Astrocyte (in vitro differentiated cells and primary cell): ENCODE measurements around the gene VDAC1. TPM values are rescaled to one million over a fixed set of nuclear protein-coding genes. Genes with fewer than 3 reads are reported as not detected.

Experiments used
- DNase-seq: peaks from one replicate; pipeline ENCODE4 v3.0.0-alpha.2; 2010; ENCODE audit warnings: low read depth
- FAIRE-seq: peaks from 2 replicates; lab custom pipeline; 2011; peaks lifted over from hg19 to GRCh38; lab: Jason Lieb, UNC
- H2AFZ ChIP-seq: 2 replicates; pipeline ENCODE4 v1.6.0; 2012; ENCODE audit warnings: low read depth, low read length, inconsistent platforms
- H3K27ac ChIP-seq: 2 replicates; pipeline ENCODE4 v1.5.1; 2011; ENCODE audit warnings: low read depth, low read length, inconsistent platforms
- H3K27me3 ChIP-seq: 2 replicates; pipeline ENCODE4 v1.6.0; 2011; ENCODE audit warnings: low read length, inconsistent platforms; ENCODE audit not compliant: insufficient read depth
- H3K36me3 ChIP-seq: 2 replicates; pipeline ENCODE4 v1.5.1; 2011; ENCODE audit warnings: low read length, inconsistent platforms; ENCODE audit not compliant: insufficient read depth
- H3K4me1 ChIP-seq: 2 replicates; pipeline ENCODE4 v1.5.1; 2011; ENCODE audit warnings: low read length, inconsistent platforms; ENCODE audit not compliant: insufficient read depth
- H3K4me2 ChIP-seq: 2 replicates; pipeline ENCODE4 v1.6.0; 2012; ENCODE audit warnings: low read length, inconsistent platforms
- H3K4me3 ChIP-seq: 2 replicates; pipeline ENCODE4 v1.5.1; 2011; ENCODE audit warnings: low read depth, mild to moderate bottlenecking, low read length, inconsistent platforms; ENCODE audit not compliant: insufficient read depth
- H3K79me2 ChIP-seq: 2 replicates; pipeline ENCODE4 v1.6.0; 2012; ENCODE audit warnings: mild to moderate bottlenecking, low read length, inconsistent platforms; ENCODE audit not compliant: insufficient read depth
- H3K9ac ChIP-seq: 2 replicates; pipeline ENCODE4 v1.6.0; 2012; ENCODE audit warnings: mild to moderate bottlenecking, low read length, inconsistent platforms
- H3K9me3 ChIP-seq: 2 replicates; pipeline ENCODE4 v1.5.1; 2012; ENCODE audit warnings: low read depth, mild to moderate bottlenecking, low read length, inconsistent platforms; ENCODE audit not compliant: insufficient read depth
- H4K20me1 ChIP-seq: 2 replicates; pipeline ENCODE4 v1.6.0; 2012; ENCODE audit warnings: low read length, inconsistent platforms; ENCODE audit not compliant: insufficient read depth
- H3K27ac Mint-ChIP-seq: one replicate; pipeline ENCODE4 v1.8.0; 2021; ENCODE audit warnings: mild to moderate bottlenecking, mixed read lengths; ENCODE audit not compliant: unreplicated experiment
- H3K27me3 Mint-ChIP-seq: one replicate; pipeline ENCODE4 v1.8.0; 2021; ENCODE audit warnings: low read depth, mixed read lengths; ENCODE audit not compliant: unreplicated experiment
- H3K36me3 Mint-ChIP-seq: one replicate; pipeline ENCODE4 v1.8.0; 2021; ENCODE audit warnings: low read depth, mixed read lengths; ENCODE audit not compliant: unreplicated experiment
- H3K4me1 Mint-ChIP-seq: one replicate; pipeline ENCODE4 v1.8.0; 2021; ENCODE audit warnings: low read depth, mixed read lengths; ENCODE audit not compliant: unreplicated experiment
- H3K4me3 Mint-ChIP-seq: one replicate; pipeline ENCODE4 v1.8.0; 2021; ENCODE audit warnings: mild to moderate bottlenecking, moderate library complexity, mixed read lengths; ENCODE audit not compliant: unreplicated experiment
- H3K9me3 Mint-ChIP-seq: one replicate; pipeline ENCODE4 v1.8.0; 2021; ENCODE audit warnings: mild to moderate bottlenecking, mixed read lengths; ENCODE audit not compliant: unreplicated experiment
- EZH2 ChIP-seq: IDR thresholded peaks from 2 replicates; pipeline ENCODE4 v1.6.1; 2012; ENCODE audit warnings: mild to moderate bottlenecking, low read length, inconsistent platforms; ENCODE audit not compliant: insufficient read depth
- total RNA-seq: library from RNA; stranded (reverse); gene quantifications from 2 replicates; pipeline ENCODE4 v1.2.1, GENCODE V29; 2021
- TF ChIP-seq, protein P1 (sequence below): IDR thresholded peaks from 2 replicates; pipeline ENCODE4 v1.5.1; 2011; ENCODE audit warnings: low read depth, mild to moderate bottlenecking, inconsistent platforms, low read length, moderate library complexity; ENCODE audit not compliant: insufficient read depth

The VDAC1 gene
- total RNA-seq, 1 donor from 2014 or later = 364 TPM

DNA sequence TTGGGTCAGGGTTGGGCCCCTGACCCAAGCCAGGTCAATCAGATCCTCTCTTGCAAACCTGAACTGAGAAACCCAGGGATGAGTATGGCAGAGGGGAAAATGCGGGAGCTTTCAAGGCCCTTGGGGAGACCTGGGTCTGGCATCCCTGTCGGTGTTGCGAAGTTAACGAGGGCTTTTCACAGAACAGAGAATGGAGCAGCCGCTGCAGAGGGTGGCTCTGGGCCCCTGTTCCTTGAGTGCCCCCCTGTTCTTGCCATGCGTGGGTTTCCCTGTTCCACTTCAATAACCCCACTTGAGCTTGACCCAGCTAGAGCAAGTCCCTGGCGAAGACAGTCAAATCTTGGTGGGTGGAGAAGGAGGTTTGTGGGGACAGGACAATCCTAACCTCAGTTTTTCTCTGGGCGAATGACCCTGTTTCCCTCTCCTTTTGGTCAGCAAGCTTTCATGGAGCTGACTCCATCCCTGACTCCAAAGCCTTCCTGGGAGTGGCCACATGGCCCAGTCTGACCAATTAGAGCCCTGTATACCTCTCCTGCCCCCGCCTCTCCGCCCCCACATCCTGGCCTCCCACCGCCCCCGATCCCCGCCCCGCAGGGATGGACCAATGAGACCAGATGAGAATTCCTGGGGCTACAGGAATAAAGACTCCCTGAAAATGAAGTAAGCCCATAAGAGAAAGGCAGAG lies 2.9 kb upstream of the VDAC1 start:
- Histone ChIP-seq H3K4me3 (no peak overlapping the region), H4K20me1 (peaks cover 12% of the 10 kb centered on the region), H3K79me2 (peaks cover 27% of the 10 kb centered on the region), H3K27ac (no peak overlapping the region), H2AFZ (no peak overlapping the region), H3K9ac (no peak overlapping the region), H3K9me3 (no peaks in the 10 kb centered on the region), H3K4me1 (peaks cover 19% of the 10 kb centered on the region), H3K4me2 (peak overlapping the region; percentile 23), H3K27me3 (no peaks in the 10 kb centered on the region), H3K36me3 (no peaks in the 10 kb centered on the region)
- peaks cover 3% of the 10 kb centered on the region for H3K36me3 Mint-ChIP-seq
- no peak overlapping the region for H3K27ac Mint-ChIP-seq
- TF ChIP-seq, protein P1, sequence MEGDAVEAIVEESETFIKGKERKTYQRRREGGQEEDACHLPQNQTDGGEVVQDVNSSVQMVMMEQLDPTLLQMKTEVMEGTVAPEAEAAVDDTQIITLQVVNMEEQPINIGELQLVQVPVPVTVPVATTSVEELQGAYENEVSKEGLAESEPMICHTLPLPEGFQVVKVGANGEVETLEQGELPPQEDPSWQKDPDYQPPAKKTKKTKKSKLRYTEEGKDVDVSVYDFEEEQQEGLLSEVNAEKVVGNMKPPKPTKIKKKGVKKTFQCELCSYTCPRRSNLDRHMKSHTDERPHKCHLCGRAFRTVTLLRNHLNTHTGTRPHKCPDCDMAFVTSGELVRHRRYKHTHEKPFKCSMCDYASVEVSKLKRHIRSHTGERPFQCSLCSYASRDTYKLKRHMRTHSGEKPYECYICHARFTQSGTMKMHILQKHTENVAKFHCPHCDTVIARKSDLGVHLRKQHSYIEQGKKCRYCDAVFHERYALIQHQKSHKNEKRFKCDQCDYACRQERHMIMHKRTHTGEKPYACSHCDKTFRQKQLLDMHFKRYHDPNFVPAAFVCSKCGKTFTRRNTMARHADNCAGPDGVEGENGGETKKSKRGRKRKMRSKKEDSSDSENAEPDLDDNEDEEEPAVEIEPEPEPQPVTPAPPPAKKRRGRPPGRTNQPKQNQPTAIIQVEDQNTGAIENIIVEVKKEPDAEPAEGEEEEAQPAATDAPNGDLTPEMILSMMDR = no peak
- TF ChIP-seq EZH2 = no peak
- no peak overlapping the region for H3K4me3 Mint-ChIP-seq
- H3K4me1 Mint-ChIP-seq = peaks cover 6% of the 10 kb centered on the region
- FAIRE-seq = no peak
- peaks cover 7% of the 10 kb centered on the region for H3K9me3 Mint-ChIP-seq
- peaks cover 4% of the 10 kb centered on the region for H3K27me3 Mint-ChIP-seq
- DNase-seq = no peak

DNA sequence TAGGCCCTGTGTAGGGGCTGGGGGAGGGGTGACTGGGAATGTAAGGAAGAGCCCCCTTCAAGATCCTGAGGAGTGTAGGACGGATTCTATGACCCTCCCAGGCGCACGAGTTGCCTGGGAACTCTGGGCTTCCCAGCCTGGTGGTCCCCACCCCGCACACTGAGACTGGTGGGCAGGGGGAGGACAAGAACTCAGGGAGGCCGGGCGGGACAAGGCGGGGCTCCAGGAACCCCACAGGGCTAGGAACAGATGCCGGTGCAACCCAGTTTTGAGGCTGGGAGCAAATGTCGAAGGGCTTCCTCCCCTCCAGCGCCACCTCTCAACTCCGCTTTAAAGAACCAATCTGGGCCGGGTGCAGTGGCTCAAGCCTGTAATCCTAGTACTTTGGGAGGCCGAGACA lies 1.3 kb upstream of the VDAC1 start:
- Histone ChIP-seq H4K20me1 (peaks cover 28% of the 10 kb centered on the region), H3K79me2 (peaks cover 43% of the 10 kb centered on the region), H3K9me3 (no peaks in the 10 kb centered on the region), H3K9ac (peak overlapping the region; percentile 96), H3K4me3 (peak overlapping the region; percentile 95), H3K27ac (peak overlapping the region; percentile 89), H3K4me2 (peak overlapping the region; percentile 87), H3K36me3 (peaks cover 1% of the 10 kb centered on the region), H2AFZ (no peak overlapping the region), H3K27me3 (no peaks in the 10 kb centered on the region), H3K4me1 (peaks cover 28% of the 10 kb centered on the region)
- H3K9me3 Mint-ChIP-seq = no peaks in the 10 kb centered on the region
- peaks cover 17% of the 10 kb centered on the region for H3K4me1 Mint-ChIP-seq
- H3K27me3 Mint-ChIP-seq = no peaks in the 10 kb centered on the region
- FAIRE-seq (no peak), DNase-seq (no peak)
- H3K27ac Mint-ChIP-seq = peak overlapping the region; percentile 77
- peak overlapping the region; percentile 91 for H3K4me3 Mint-ChIP-seq
- peaks cover 6% of the 10 kb centered on the region for H3K36me3 Mint-ChIP-seq
- no peak for TF ChIP-seq EZH2
- TF ChIP-seq, protein P1 = no peak
